ENCODE results near the gene SMAD9.

The SMAD9 gene

GRCh38 chr13:36817996-36818803 lies 101.8 kb downstream of the SMAD9 start:
- peak; percentile 7 for DNase-seq (ENCODE audit: low spot score)

GRCh38 chr13:36815062-36815461 lies 105.0 kb downstream of the SMAD9 start:
- DNase-seq (ENCODE audit: low spot score): peak; percentile 64

- no peak for DNase-seq (ENCODE audit: low spot score)
Observed at GRCh38 chr13:36814465-36814864, 105.6 kb downstream of the SMAD9 start.

- no peak for DNase-seq (ENCODE audit: low spot score)
Observed at GRCh38 chr13:36813225-36813624, 106.8 kb downstream of the SMAD9 start.

GRCh38 chr13:36807616-36808015 lies 112.4 kb downstream of the SMAD9 start:
- DNase-seq (ENCODE audit: low spot score): no peak

- peak; percentile 43 for DNase-seq (ENCODE audit: low spot score)
Observed at GRCh38 chr13:36806102-36806501, 113.9 kb downstream of the SMAD9 start.

GRCh38 chr13:36804588-36804987 lies 115.5 kb downstream of the SMAD9 start:
- DNase-seq (ENCODE audit: low spot score): no peak

GRCh38 chr13:36801035-36801434 lies 119.0 kb downstream of the SMAD9 start:
- no peak for DNase-seq (ENCODE audit: low spot score)

- DNase-seq (ENCODE audit: low spot score): no peak
Observed at GRCh38 chr13:36796052-36796451, 124.0 kb downstream of the SMAD9 start.

GRCh38 chr13:36795463-36795862 lies 124.6 kb downstream of the SMAD9 start:
- no peak for DNase-seq (ENCODE audit: low spot score)
